Measurements from ENCODE around the gene ARL16.
A peak's percentile ranks its signal among the peaks of the same experiment; 100 is the strongest.

DNA sequence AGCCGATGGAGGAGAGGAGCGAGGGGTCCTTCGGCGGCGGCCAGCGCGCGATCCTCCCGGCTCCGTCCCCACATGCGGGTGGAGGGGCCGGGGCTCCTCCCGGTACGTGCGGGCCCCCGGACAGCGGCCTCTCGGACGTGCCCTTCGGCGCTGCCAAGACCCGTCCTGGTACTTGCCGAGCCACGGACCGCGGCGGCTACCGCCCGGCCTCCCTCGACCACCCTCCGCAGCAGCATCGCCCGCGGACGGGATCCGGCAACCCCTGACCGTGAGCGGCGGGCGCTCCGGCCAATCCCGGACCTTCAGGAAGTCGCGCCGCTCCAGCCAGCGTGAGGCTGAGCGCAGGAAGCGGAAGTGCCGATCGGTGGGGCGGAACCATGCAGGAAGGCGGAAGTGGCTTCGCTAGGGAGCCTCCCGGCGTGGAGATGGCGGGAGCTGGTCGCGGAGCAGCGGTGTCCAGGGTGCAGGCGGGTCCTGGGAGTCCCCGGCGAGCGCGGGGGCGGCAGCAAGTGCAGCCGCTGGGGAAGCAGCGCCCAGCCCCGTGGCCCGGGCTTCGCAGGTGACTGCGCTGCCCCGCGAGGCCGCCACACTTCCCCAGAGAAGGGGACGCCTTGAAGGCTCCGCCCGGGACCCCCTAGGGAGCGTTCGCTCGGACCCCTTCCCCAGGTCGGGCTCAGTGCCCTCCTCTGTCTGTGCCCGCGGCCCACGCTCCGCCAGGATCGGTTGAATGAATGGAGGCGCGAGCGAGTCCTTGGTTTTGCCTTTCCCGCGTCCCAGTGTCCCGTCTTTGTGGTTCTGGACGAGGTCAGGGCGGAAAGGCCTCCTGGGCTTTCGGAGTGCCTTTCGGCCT is 17.0 kb downstream of the ARL16 start, which contains the start of the genes CCDC137 and OXLD1:
- TF ChIP-seq, protein P1, sequence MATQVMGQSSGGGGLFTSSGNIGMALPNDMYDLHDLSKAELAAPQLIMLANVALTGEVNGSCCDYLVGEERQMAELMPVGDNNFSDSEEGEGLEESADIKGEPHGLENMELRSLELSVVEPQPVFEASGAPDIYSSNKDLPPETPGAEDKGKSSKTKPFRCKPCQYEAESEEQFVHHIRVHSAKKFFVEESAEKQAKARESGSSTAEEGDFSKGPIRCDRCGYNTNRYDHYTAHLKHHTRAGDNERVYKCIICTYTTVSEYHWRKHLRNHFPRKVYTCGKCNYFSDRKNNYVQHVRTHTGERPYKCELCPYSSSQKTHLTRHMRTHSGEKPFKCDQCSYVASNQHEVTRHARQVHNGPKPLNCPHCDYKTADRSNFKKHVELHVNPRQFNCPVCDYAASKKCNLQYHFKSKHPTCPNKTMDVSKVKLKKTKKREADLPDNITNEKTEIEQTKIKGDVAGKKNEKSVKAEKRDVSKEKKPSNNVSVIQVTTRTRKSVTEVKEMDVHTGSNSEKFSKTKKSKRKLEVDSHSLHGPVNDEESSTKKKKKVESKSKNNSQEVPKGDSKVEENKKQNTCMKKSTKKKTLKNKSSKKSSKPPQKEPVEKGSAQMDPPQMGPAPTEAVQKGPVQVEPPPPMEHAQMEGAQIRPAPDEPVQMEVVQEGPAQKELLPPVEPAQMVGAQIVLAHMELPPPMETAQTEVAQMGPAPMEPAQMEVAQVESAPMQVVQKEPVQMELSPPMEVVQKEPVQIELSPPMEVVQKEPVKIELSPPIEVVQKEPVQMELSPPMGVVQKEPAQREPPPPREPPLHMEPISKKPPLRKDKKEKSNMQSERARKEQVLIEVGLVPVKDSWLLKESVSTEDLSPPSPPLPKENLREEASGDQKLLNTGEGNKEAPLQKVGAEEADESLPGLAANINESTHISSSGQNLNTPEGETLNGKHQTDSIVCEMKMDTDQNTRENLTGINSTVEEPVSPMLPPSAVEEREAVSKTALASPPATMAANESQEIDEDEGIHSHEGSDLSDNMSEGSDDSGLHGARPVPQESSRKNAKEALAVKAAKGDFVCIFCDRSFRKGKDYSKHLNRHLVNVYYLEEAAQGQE (IDR thresholded peaks at IDR 0.05; ENCODE audit: unreplicated experiment), result no peak
- TF ChIP-seq, protein P2, sequence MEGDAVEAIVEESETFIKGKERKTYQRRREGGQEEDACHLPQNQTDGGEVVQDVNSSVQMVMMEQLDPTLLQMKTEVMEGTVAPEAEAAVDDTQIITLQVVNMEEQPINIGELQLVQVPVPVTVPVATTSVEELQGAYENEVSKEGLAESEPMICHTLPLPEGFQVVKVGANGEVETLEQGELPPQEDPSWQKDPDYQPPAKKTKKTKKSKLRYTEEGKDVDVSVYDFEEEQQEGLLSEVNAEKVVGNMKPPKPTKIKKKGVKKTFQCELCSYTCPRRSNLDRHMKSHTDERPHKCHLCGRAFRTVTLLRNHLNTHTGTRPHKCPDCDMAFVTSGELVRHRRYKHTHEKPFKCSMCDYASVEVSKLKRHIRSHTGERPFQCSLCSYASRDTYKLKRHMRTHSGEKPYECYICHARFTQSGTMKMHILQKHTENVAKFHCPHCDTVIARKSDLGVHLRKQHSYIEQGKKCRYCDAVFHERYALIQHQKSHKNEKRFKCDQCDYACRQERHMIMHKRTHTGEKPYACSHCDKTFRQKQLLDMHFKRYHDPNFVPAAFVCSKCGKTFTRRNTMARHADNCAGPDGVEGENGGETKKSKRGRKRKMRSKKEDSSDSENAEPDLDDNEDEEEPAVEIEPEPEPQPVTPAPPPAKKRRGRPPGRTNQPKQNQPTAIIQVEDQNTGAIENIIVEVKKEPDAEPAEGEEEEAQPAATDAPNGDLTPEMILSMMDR (conservative IDR thresholded peaks at IDR 0.05; ENCODE audit: low read depth in 2 of 2), result no peak
- TF ChIP-seq EZH2 (IDR thresholded peaks at IDR 0.05; ENCODE audit: low read depth, unreplicated experiment), result no peak
- TF ChIP-seq JUNB (IDR thresholded peaks at IDR 0.05; ENCODE audit: unreplicated experiment), result no peak
- peak; percentile 67 for TF ChIP-seq CREB1 (CRISPR knock-in tag; IDR thresholded peaks at IDR 0.05; ENCODE audit: low read depth)
- TF ChIP-seq POLR2AphosphoS5 (IDR thresholded peaks at IDR 0.05; ENCODE audit: low read depth), result peak; percentile 98

All from GM23338 (cell line).